ENCODE results near the gene C6orf141.
A peak's percentile ranks its signal among the peaks of the same experiment; 100 is the strongest.

The C6orf141 gene

DNA sequence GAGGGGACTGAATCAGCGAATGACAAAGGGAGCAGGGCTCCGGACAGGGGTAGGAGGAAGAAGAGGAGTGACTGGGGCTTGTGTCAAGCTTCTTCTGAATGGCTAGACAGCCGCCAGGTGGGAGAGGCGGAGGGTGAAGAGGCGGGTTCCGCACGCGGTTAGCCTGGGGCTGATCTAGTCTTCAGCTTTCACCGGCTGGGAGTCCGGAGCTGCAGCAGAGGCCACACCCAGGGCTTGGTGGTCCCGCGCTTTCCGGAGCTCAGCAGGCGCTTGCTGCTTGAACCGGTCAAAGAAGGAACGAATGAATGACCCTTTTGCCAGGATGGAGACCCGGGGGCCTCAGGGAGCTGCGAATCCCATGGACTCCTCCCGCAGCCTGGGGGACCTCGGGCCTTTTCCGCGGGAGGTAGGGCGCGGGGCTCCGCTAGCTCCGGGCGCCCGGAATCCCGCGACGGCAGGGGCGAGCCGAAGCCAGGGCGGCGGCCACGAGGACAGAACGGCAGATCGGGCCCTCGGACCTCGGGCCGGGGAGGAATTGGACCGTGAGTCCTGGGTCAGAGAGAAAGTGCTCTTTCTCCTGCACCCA lies at the start of gene C6orf141:
Gene C6orf141 (plus strand): TSS at position 177 of the 586 bp plus-strand sequence. CDS start 125 bp downstream, at position 302.
- no peak for DNase-seq

- DNase-seq, result no peak
Measured at GRCh38 chr6:49504666-49505065, 45.8 kb upstream of the C6orf141 start.

DNA sequence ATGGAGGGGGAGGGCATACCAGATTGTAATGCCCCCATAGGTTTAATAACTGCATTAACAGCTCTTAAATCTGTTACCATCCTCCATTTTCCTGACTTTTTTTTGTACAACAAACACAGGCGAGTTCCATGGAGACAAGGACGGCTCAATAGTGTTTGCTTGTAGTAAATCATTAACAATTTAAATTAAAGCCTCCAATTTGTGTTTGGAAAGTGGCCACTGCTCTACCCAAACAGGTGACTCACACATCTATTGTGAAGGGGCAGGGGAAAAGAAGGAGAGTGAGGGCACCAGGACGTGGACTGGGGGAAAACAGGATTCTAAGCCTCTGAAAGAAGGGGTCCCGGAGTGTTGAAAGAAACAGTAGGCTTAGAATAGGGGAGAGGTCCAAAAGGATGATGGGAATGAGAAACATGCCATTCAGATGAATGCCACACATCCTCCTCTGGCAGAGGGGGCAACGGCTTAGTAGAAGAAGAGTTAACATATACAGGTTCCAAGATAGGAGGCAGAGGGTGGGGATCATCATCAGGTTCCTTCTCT lies 43.8 kb upstream of the C6orf141 start:
- no peak for DNase-seq

DNA sequence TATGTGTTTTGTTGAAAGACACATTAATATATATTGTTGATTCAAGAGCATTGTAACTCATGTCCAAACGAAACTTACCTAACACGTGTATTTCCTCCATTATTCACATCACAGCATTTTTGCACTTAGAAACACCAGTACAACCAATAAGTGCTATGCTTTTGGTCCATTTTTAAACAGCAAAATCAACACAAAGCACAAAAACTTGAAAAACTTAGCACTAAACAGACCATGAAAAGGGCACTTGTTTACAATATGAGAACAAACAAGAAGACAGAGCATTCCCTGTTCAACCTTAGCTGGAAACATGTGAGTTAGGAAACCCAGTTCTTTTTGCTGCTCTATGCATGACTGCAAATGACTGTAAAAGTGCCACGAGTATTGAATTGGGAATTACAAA lies 41.1 kb upstream of the C6orf141 start:
- no peak for DNase-seq

GRCh38 chr6:49513153-49513989 lies 37.1 kb upstream of the C6orf141 start:
- DNase-seq, result no peak

DNA sequence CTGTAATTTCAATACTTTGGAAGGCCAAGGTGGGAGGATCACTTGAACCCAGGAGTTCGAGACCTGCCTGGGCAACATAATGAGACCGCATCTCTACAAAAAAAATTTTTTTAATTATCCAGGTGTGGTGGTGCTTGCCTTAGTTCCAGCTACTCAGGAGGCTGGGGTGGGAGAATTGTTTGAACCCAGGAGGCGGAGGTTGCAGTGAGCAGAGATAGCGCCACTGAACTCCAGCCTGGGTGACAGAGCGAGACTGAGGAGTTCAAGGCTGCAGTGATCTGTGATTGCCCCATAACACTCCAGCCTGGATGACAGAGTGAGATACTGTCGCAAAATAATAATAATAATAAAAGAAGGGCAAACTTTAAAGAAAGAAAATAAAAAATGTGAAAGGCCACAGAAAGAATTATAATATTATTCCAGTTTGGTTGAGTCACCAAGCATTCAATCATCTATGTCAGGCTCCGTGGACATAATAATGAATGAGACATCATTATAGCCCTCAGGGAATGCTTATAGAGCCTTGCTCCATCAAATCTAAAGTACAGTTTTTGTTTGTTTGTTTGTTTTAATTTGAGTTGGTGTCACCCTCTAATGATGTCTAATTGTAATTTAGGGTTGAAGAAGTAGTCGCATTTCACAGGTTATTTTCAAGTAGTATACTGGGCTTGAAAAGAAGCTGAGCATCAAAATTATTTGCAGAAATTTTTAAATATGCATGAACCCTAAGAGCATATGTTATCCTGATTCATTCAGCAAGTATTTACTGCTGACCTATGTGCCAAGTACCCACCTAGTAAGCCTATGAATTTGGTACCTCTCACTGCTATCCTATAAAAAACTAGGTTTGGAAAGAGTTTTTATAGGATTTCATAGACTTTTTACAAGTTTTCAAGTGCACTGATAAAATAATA lies 35.6 kb upstream of the C6orf141 start:
- no peak for DNase-seq

GRCh38 chr6:49515485-49516146 lies 34.9 kb upstream of the C6orf141 start:
- DNase-seq, result no peak

GRCh38 chr6:49516147-49516505 lies 34.3 kb upstream of the C6orf141 start:
- DNase-seq, result no peak

DNA sequence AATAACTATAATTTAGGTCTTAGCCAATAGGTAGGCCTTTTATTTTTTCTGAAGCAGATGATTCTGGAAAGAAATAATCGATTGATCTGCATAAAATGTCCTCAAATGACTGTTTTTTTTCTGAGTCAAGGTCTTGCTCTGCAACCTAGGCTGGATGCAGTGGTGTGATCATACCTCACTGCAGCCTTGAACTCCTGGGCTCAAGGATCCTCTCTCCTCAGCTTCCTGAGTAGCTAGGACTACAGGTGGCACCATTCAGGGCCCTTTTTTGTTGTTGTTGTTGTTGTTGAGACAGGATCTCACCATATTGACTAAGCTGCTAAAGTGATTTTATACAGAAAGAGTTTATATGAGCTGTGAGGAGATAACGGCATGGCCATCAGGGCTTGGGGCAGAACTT lies 32.5 kb upstream of the C6orf141 start:
- DNase-seq, result no peak

- DNase-seq, result no peak
Measured at GRCh38 chr6:49519660-49520059, 30.8 kb upstream of the C6orf141 start.

- no peak for DNase-seq
Measured at GRCh38 chr6:49522710-49523593, 27.5 kb upstream of the C6orf141 start.

GRCh38 chr6:49523901-49524300 lies 26.6 kb upstream of the C6orf141 start:
- DNase-seq, result no peak

DNA sequence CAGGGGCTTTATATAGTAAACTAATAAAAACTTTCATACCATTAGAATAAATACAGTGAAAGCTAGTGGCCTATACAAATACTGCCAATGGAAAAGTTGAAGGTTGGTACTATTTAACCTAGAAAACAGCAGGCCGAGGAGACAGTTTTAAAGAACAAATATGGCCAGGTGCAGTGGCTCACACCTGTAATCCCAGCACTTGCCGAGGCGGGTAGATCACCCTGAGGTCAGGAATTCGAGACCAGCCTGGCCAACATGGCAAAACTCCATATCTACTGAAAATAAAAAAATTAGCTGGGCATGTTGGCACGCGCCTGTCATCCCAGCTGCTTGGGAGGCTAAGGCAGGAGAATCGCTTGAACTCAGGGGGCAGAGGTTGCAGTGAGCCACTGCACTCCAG lies 25.9 kb upstream of the C6orf141 start:
- no peak for DNase-seq

DNA sequence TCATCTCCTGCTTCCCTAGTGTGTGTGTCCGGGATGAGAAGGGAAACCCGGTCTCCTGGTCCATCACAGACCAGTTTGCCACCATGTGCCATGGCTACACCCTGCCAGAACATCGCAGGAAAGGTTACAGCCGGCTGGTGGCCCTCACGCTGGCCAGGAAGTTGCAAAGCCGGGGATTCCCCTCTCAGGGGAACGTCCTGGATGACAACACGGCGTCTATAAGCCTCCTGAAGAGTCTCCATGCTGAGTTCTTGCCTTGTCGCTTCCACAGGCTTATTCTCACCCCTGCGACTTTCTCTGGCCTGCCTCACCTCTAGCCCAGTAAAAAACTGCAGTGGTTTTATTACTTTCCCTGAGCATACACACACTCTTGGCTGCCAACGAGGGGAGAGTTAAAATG lies 23.9 kb upstream of the C6orf141 start:
- no peak for DNase-seq

GRCh38 chr6:49527320-49527719 lies 23.1 kb upstream of the C6orf141 start:
- no peak for DNase-seq

DNA sequence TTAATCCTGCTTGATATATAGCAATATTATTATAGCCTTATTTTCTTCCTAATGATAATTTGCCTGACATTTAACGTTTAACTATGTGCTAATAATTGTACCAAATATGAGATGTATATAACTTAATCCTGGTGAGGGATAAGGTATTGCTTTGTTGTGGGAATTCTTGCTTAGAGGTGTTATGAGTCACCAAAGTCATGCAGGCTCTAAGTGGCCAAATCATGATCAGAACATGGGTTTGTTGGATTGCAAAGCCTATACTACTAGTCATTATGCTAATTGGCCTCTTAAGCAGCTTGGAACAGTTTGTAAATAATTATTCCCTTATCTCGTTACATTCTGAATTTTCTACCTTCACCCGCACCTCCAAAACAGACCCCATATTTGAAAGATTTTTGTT lies 21.9 kb upstream of the C6orf141 start:
- no peak for DNase-seq

DNA sequence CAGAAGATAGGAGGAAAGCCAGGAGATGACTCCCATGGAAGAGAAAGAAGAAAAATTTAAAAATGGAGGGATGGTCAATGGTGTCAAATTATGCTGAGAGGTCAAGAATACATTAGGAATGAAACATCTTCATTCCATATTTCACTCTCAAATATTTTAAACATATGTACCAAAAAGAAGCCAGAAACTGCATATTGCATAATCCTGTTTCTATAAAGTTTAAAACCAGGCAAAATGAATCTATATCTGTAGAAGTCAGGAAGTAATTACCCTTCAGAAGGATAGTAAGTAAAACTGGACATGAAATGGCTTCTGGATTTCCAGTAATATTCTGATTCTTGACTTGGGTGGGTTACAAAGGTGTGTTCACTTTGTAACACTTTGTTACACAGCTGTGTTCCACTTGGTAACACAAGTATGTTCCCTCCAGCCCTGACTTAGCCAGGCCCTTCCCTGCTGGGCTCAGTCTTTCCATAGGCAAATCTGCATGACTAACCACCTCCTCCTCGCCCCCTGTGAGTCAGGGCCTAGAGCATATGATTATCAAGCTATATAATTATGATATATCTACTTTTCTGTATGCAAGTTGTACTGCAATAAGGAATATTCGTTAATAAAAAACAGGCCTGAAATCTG lies 20.2 kb upstream of the C6orf141 start:
- DNase-seq, result no peak

GRCh38 chr6:49531774-49532569 lies 18.5 kb upstream of the C6orf141 start:
- peak in 1 of 2 donors; percentile 30 for DNase-seq

DNA sequence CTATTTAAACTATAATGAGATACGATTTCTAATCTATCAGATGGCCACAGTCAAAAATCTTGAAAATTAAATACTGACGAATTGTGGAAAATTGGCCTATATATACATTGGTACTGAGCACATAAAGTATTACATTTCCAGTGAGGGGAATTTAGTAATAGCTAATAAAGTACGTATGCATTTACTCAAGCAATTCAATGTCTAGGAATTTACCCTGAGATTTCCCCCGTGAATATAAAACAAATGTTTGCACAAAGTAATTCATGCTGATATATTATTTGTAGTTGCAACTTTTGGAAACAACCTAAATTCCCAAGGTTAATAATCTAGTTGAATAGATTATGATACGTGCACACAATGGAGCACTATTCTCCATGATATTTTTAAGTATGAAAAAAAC lies 14.7 kb upstream of the C6orf141 start:
- no peak for DNase-seq

- no peak for DNase-seq
Measured at GRCh38 chr6:49539102-49539501, 11.4 kb upstream of the C6orf141 start.
